GM21367 (cell line): ENCODE measurements around the gene GMIP.

Experiments
- ATAC-seq: cut with Tn5 transposase; IDR thresholded peaks from one replicate; pipeline ENCODE4 v1.9.1; 2021; ENCODE audit not compliant: unreplicated experiment

GMIP gene

DNA sequence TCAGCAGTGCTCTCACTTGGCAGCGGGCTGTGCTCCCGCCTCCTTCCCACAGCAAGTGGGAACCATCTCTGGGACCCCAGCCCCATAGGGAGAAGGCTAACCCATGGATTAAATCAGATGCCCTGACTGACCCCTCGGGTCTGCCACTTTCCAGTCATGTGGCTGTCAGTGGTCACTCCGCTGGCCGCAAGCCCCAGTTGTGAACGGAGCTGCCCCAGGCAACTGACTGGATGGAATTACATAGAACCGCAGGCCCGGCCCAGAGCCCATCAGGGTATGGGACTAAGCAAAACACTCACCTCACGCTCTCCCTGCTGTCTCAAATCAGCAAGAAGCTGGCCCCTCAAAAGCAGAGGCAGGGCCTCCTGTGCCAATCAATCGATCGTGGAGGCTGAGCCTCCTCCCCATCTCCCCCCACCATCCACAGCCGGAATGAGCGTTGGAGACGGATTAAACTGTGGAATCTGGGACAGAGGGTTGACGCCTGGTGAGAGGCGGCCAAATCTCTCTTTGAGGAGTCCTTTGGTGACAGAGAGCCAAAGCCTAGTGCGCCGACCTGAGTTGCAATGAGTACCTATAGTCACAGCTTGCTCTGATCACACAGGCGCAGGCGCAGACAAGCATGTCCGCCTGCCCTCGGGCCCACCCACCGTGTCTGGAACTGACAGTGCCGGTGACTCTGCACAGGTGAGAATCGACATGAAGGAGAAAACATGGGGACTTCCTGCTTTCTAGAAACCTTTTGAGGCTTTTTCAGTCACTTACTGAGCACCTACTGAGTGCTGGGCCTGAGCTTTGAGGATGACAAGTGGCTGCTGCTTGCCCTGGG lies 63.7 kb downstream of the GMIP start:
- ATAC-seq, result no peak
